ENCODE data around the gene MBOAT1. TPM values are rescaled to one million over a fixed set of nuclear protein-coding genes. Genes with fewer than 3 reads are reported as not detected.

The MBOAT1 gene
- total RNA-seq, 4 donors from 2014 or later, result 0.61 to 1.8 (median 1.1) TPM

- intact Hi-C loops (cut with DNase I; ENCODE audit: low total_unique reads), result no loop called here
- TF ChIP-seq POLR2A (IDR thresholded peaks at IDR 0.05) (no peak), CTCF (IDR thresholded peaks at IDR 0.05 in 4 of 5, conservative IDR thresholded peaks at IDR 0.05 in 1 of 5) (no peak)
- no peak overlapping the region for H3K4me3 ChIP-seq
- no peaks in the 10 kb centered on the region for H3K4me1 ChIP-seq
- ATAC-seq (no peak), DNase-seq (no peak)
- no peaks in the 10 kb centered on the region for H3K27me3 ChIP-seq
- no peaks in the 10 kb centered on the region for H3K36me3 ChIP-seq
- H3K9me3 ChIP-seq, result no peaks in the 10 kb centered on the region
- H3K27ac ChIP-seq, result no peak overlapping the region
- in situ Hi-C loops (cut with MboI; ENCODE audit: low sequenced_read_pairs in 4 of 4), result no loop called here
Measured at GRCh38 chr6:20238688-20239587, 26.7 kb upstream of the MBOAT1 start.

- Histone ChIP-seq H3K4me1 (no peaks in the 10 kb centered on the region), H3K4me3 (no peak overlapping the region), H3K27ac (no peak overlapping the region), H3K9me3 (no peaks in the 10 kb centered on the region), H3K36me3 (no peaks in the 10 kb centered on the region), H3K27me3 (no peaks in the 10 kb centered on the region)
- in situ Hi-C loops (cut with MboI; ENCODE audit: low sequenced_read_pairs in 4 of 4) (no loop called here), intact Hi-C loops (cut with DNase I; ENCODE audit: low total_unique reads) (no loop called here)
- DNase-seq, result no peak
- TF ChIP-seq CTCF (IDR thresholded peaks at IDR 0.05 in 4 of 5, conservative IDR thresholded peaks at IDR 0.05 in 1 of 5) (no peak), POLR2A (IDR thresholded peaks at IDR 0.05) (no peak)
- ATAC-seq, result no peak
Measured at GRCh38 chr6:20237677-20238460, 25.6 kb upstream of the MBOAT1 start.

- no peak overlapping the region for H3K27ac ChIP-seq
- in situ Hi-C loops (cut with MboI; ENCODE audit: low sequenced_read_pairs in 4 of 4) (no loop called here), intact Hi-C loops (cut with DNase I; ENCODE audit: low total_unique reads) (no loop called here)
- H3K4me1 ChIP-seq, result no peaks in the 10 kb centered on the region
- H3K36me3 ChIP-seq, result no peaks in the 10 kb centered on the region
- no peak for ATAC-seq
- no peak for DNase-seq
- H3K4me3 ChIP-seq, result no peak overlapping the region
- H3K27me3 ChIP-seq, result no peaks in the 10 kb centered on the region
- H3K9me3 ChIP-seq, result no peaks in the 10 kb centered on the region
- no peak for TF ChIP-seq POLR2A (IDR thresholded peaks at IDR 0.05)
- no peak for TF ChIP-seq CTCF (IDR thresholded peaks at IDR 0.05 in 4 of 5, conservative IDR thresholded peaks at IDR 0.05 in 1 of 5)
Measured at GRCh38 chr6:20236909-20237600, 24.8 kb upstream of the MBOAT1 start.

GRCh38 chr6:20236344-20236743 lies 24.1 kb upstream of the MBOAT1 start:
- in situ Hi-C loops (cut with MboI; ENCODE audit: low sequenced_read_pairs in 4 of 4), result no loop called here
- TF ChIP-seq CTCF (IDR thresholded peaks at IDR 0.05 in 4 of 5, conservative IDR thresholded peaks at IDR 0.05 in 1 of 5) (no peak), POLR2A (IDR thresholded peaks at IDR 0.05) (no peak)
- intact Hi-C loops (cut with DNase I; ENCODE audit: low total_unique reads), result no loop called here

More at GRCh38 chr6:20236344-20236743, 24.1 kb upstream of the MBOAT1 start:
- Histone ChIP-seq H3K36me3 (no peaks in the 10 kb centered on the region), H3K4me1 (no peaks in the 10 kb centered on the region), H3K27me3 (no peaks in the 10 kb centered on the region), H3K9me3 (no peaks in the 10 kb centered on the region), H3K4me3 (no peak overlapping the region), H3K27ac (no peak overlapping the region)
- no peak for ATAC-seq
- no peak for DNase-seq

Data from gastrocnemius medialis (tissue), 4 donors.